Glomerular endothelial cell (primary cell): ENCODE results near the gene ST13. TPM values are rescaled to one million over a fixed set of nuclear protein-coding genes. Genes with fewer than 3 reads are reported as not detected.
"Not testable (repeated sequence)": the region's sequence is repeated elsewhere in the genome, so short reads cannot be mapped to it uniquely, and the experiment has no call there.

Experiments
- DNase-seq: peaks from one replicate; pipeline ENCODE4 v3.0.0-alpha.2; 2011; ENCODE audit warnings: low read depth, low spot score; ENCODE audit errors: extremely low read depth
- total RNA-seq: library from RNA; depleted of rRNA; stranded (reverse); fragments of >200 nt; gene quantifications from 2 replicates; pipeline ENCODE4 v1.2.3, GENCODE V29; 2015

The ST13 gene
- total RNA-seq, 1 donor from 2014 or later: 119 TPM

- DNase-seq: no peak
These were observed 65.2 kb downstream of the ST13 start for GRCh38 chr22:40791241-40791640.

- no peak for DNase-seq
These were observed 67.3 kb downstream of the ST13 start for GRCh38 chr22:40789131-40789530.

DNA sequence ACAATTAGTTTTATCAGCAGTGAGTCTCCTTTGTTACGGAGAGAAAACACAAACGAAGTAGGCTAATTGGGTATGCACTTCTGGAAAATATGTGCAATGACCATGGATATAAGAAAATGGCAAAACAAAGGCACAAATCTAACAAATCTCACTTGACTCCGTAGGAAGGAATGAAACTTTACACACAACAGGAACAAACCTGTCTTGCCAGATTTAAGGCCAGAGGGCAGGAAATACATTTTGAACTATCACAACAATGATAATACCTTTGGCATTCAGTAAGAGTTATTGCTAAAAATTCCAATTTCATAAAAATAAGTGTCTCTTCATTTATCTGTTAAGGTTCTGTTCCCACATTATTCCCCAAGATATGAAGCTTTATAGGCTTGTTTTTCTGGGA is 73.9 kb downstream of the ST13 start:
- no peak for DNase-seq

GRCh38 chr22:40781749-40782148 is 74.7 kb downstream of the ST13 start:
- not testable (repeated sequence) for DNase-seq

Other genes with a start within 250 kb of the ST13 start
- gene MRTFA, start 219.9 kb downstream of the ST13 start, total RNA-seq: 64.6 and 91.6 TPM in 2 replicates
- 0.88 TPM in 1 of 2 replicates, not detected in the other for gene MCHR1, start 177.2 kb downstream of the ST13 start, total RNA-seq
- 16.3 and 21.3 TPM in 2 replicates for gene SLC25A17, start 37.3 kb downstream of the ST13 start, total RNA-seq
- 12.6 and 17.9 TPM in 2 replicates for gene XPNPEP3, start 509 bp upstream of the ST13 start, total RNA-seq
- not detected in 2 replicates for gene DNAJB7, start 5.5 kb upstream of the ST13 start, total RNA-seq
- gene RBX1, start 94.7 kb upstream of the ST13 start, total RNA-seq: 55.1 and 69.7 TPM in 2 replicates
- gene EP300, start 236.0 kb upstream of the ST13 start, total RNA-seq: 62.8 and 68.1 TPM in 2 replicates